ENCODE data around the gene SESN3.

The SESN3 gene, protein sequence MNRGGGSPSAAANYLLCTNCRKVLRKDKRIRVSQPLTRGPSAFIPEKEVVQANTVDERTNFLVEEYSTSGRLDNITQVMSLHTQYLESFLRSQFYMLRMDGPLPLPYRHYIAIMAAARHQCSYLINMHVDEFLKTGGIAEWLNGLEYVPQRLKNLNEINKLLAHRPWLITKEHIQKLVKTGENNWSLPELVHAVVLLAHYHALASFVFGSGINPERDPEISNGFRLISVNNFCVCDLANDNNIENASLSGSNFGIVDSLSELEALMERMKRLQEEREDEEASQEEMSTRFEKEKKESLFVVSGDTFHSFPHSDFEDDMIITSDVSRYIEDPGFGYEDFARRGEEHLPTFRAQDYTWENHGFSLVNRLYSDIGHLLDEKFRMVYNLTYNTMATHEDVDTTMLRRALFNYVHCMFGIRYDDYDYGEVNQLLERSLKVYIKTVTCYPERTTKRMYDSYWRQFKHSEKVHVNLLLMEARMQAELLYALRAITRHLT
- long read RNA-seq, partial matches to known transcripts = 0 of 1 reads
- long read RNA-seq, other reads (novel, unspliced or antisense) = 1 of 1 reads

DNA sequence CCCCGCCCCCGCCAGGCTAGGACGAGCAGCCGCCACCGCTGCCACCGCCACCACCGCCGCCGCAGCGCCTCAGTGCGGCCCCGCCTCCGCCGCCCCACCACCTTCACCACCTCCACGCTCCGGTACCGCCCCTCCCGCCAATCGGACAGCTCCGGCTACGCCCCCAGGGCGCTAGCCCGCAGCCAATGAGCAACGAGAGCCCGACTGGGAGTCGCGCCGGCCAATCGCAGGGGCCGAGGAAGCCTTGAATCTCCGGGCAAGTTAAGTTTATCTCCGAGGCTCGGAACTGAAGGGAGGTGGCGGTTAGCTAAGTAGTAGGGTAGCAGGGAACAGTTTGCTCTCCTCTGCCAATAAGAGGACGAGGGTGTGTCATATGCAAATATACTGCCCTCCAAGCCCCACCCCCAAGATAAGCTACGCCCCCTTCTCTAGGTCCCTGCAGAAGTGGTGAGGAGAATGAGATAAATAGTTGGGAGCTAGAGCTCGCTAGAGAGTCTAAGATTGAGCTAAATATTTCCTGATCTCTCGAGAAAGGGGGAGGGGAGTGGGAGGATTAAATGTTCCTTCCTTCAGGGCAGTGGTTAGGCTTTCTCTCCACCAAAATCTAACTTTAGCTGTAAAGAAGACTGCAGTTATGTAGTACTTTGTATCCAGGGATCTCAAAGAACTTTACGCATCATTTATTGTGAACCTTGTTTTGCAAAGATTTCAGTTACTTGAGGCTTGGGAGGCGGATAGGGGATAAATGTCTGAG, at the start of gene SESN3:
Gene SESN3, minus strand, starts transcription at position 76 of the 754 bp plus-strand sequence. CDS start 342 bp downstream, outside the sequence.
- DNase-seq (ENCODE audit: low read depth in 1 of 2, low spot score in 1 of 2) = peak; percentile 96 to 99
- Histone ChIP-seq H3K4me3 (replicated peaks; ENCODE audit: insufficient read depth, low read length) (peak within 1 kb of the TSS; percentile 95), H3K27ac (replicated peaks) (peak within 1 kb of the TSS; percentile 82), H3K27me3 (ENCODE audit: insufficient read depth, poor library complexity, severe bottlenecking) (no peaks in the 10 kb centered on the region)
- TF ChIP-seq POLR2AphosphoS5 (IDR thresholded peaks at IDR 0.05; ENCODE audit: low read depth) = peak; percentile 17; the same call in 1 of the 2 replicates
- TF ChIP-seq, protein P1, sequence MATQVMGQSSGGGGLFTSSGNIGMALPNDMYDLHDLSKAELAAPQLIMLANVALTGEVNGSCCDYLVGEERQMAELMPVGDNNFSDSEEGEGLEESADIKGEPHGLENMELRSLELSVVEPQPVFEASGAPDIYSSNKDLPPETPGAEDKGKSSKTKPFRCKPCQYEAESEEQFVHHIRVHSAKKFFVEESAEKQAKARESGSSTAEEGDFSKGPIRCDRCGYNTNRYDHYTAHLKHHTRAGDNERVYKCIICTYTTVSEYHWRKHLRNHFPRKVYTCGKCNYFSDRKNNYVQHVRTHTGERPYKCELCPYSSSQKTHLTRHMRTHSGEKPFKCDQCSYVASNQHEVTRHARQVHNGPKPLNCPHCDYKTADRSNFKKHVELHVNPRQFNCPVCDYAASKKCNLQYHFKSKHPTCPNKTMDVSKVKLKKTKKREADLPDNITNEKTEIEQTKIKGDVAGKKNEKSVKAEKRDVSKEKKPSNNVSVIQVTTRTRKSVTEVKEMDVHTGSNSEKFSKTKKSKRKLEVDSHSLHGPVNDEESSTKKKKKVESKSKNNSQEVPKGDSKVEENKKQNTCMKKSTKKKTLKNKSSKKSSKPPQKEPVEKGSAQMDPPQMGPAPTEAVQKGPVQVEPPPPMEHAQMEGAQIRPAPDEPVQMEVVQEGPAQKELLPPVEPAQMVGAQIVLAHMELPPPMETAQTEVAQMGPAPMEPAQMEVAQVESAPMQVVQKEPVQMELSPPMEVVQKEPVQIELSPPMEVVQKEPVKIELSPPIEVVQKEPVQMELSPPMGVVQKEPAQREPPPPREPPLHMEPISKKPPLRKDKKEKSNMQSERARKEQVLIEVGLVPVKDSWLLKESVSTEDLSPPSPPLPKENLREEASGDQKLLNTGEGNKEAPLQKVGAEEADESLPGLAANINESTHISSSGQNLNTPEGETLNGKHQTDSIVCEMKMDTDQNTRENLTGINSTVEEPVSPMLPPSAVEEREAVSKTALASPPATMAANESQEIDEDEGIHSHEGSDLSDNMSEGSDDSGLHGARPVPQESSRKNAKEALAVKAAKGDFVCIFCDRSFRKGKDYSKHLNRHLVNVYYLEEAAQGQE (IDR thresholded peaks at IDR 0.05; ENCODE audit: insufficient replicate concordance, low read depth) = no peak
- no peak for TF ChIP-seq GABPA (IDR thresholded peaks at IDR 0.05; ENCODE audit: low read depth)
- TF ChIP-seq, protein P2, sequence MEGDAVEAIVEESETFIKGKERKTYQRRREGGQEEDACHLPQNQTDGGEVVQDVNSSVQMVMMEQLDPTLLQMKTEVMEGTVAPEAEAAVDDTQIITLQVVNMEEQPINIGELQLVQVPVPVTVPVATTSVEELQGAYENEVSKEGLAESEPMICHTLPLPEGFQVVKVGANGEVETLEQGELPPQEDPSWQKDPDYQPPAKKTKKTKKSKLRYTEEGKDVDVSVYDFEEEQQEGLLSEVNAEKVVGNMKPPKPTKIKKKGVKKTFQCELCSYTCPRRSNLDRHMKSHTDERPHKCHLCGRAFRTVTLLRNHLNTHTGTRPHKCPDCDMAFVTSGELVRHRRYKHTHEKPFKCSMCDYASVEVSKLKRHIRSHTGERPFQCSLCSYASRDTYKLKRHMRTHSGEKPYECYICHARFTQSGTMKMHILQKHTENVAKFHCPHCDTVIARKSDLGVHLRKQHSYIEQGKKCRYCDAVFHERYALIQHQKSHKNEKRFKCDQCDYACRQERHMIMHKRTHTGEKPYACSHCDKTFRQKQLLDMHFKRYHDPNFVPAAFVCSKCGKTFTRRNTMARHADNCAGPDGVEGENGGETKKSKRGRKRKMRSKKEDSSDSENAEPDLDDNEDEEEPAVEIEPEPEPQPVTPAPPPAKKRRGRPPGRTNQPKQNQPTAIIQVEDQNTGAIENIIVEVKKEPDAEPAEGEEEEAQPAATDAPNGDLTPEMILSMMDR (IDR thresholded peaks at IDR 0.05; ENCODE audit: insufficient read depth, low read length) = no peak
- peak; percentile 33; the same call in 1 of the 2 replicates for TF ChIP-seq SPI1 (IDR thresholded peaks at IDR 0.05; ENCODE audit: borderline replicate concordance, low read depth)

DNA sequence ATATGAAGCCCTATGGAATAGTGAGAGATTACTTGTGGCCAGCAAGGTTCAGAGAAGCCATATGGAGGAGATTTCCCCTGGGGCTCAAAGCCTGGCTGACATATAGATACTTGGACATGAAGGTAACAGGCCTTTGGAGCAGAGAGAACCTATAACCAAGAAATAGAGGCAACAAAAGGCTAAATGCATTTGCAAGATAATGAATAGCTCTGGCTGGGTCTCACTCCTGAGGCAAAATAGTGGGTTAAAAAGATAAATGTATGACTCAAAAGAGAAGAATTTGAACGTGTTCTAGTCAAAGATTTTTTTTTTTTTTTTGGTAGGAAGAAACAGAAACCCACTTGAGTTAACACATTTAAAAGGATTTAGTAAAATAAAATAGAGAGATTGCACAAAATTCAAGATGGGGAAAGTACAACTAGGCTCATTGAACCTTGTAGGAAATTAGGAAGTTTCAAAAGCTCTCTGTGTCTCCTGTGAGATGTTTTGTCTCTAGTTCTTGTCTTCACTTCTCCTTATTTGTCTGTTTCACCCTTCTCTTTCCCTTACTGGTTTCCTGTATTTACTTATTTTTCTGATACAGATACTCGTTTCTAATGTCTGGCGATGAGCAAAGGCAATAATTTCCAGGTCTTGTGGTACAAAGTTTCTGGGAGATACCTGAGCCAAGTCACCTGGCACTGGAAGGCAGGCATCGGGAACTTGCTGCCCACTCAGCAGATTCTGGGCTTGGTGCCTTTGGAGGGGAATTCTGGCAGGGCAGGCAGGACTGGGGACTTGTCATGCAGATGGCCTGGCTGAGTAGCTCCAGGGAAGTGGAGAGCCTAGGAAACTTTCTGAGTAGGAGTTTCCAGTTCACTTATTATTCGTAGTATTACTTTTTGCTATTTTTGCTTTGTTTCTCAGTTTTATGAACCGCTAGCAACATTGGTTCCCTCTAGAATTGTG, 49.2 kb upstream of the SESN3 start:
- Histone ChIP-seq H3K27me3 (ENCODE audit: insufficient read depth, poor library complexity, severe bottlenecking) (no peaks in the 10 kb centered on the region), H3K27ac (replicated peaks) (peak overlapping the region; percentile 54), H3K4me3 (replicated peaks; ENCODE audit: insufficient read depth, low read length) (no peak overlapping the region)
- TF ChIP-seq, protein P1 (IDR thresholded peaks at IDR 0.05; ENCODE audit: insufficient replicate concordance, low read depth) = no peak
- TF ChIP-seq POLR2AphosphoS5 (IDR thresholded peaks at IDR 0.05; ENCODE audit: low read depth) (no peak), SPI1 (IDR thresholded peaks at IDR 0.05; ENCODE audit: borderline replicate concordance, low read depth) (peak; percentile 74)
- TF ChIP-seq, protein P2 (IDR thresholded peaks at IDR 0.05; ENCODE audit: insufficient read depth, low read length) = no peak
- DNase-seq (ENCODE audit: low read depth in 1 of 2, low spot score in 1 of 2) = peak in 1 of 2 experiments; percentile 12

DNA sequence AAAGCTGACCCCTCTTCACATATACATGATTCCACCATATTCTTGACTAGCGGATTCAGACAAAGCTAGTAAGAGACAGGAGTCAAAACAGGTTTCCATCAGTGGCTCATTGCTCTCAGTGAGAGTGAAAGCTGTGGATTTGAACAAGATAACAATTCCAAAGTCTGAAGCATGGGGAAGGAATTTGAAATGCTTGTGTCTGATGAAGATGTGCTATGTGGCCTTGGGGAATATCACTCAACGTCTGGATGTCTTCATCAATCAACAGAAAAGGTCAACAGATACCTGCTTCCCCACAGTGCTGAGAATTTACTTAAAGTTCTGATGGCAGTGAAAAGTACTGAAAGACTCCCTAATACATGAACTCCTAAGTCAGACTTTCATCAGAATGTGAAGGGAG, 46.9 kb upstream of the SESN3 start:
- no peak overlapping the region for H3K27ac ChIP-seq (replicated peaks)
- no peaks in the 10 kb centered on the region for H3K27me3 ChIP-seq (ENCODE audit: insufficient read depth, poor library complexity, severe bottlenecking)
- TF ChIP-seq POLR2AphosphoS5 (IDR thresholded peaks at IDR 0.05; ENCODE audit: low read depth) (no peak), SPI1 (IDR thresholded peaks at IDR 0.05; ENCODE audit: borderline replicate concordance, low read depth) (no peak), GABPA (IDR thresholded peaks at IDR 0.05; ENCODE audit: low read depth) (no peak)
- TF ChIP-seq, protein P1 (IDR thresholded peaks at IDR 0.05; ENCODE audit: insufficient replicate concordance, low read depth) = no peak
- TF ChIP-seq, protein P2 (IDR thresholded peaks at IDR 0.05; ENCODE audit: insufficient read depth, low read length) = no peak
- no peak for DNase-seq (ENCODE audit: low read depth in 1 of 2, low spot score in 1 of 2)
- no peak overlapping the region for H3K4me3 ChIP-seq (replicated peaks; ENCODE audit: insufficient read depth, low read length)

Measured in HL-60 (cell line).